MM.1S (cell line): ENCODE data around the gene HPDL.

ENCODE experiments used
- DNase-seq: peaks from one replicate; pipeline ENCODE4 v3.0.0-alpha.2; 2015
- H2AFZ ChIP-seq: fragments of 300-600 bp; sonication (generic); 2 replicates; pipeline ENCODE4 v1.6.0; 2016; ENCODE audit warnings: antibody characterized with exemption, low read length
- H3F3A ChIP-seq: fragments of 300-600 bp; sonication (generic); 2 replicates; pipeline ENCODE4 v1.6.1; 2016; ENCODE audit warnings: mild to moderate bottlenecking, antibody characterized with exemption, low read length, moderate library complexity, mixed read lengths; ENCODE audit not compliant: insufficient read depth
- H3K27ac ChIP-seq: fragments of 300-600 bp; sonication (generic); 2 replicates; pipeline ENCODE4 v1.5.1; 2016; ENCODE audit warnings: mild to moderate bottlenecking, low read length
- H3K27me3 ChIP-seq: fragments of 300-600 bp; sonication (generic); replicated peaks from 2 replicates; pipeline ENCODE4 v1.6.0; 2016; ENCODE audit warnings: low read length; ENCODE audit not compliant: insufficient read depth
- H3K36me3 ChIP-seq: fragments of 300-600 bp; sonication (generic); replicated peaks from 2 replicates; pipeline ENCODE4 v1.6.1; 2016; ENCODE audit warnings: mild to moderate bottlenecking, low read length, mixed read lengths; ENCODE audit not compliant: insufficient read depth
- H3K4me1 ChIP-seq: fragments of 300-600 bp; sonication (generic); 2 replicates; pipeline ENCODE4 v1.6.1; 2016; ENCODE audit warnings: low read length, mixed read lengths
- H3K4me2 ChIP-seq: fragments of 300-600 bp; sonication (generic); 2 replicates; pipeline ENCODE4 v1.6.0; 2016; ENCODE audit warnings: low read depth, low read length
- H3K4me3 ChIP-seq: fragments of 300-600 bp; sonication (generic); 2 replicates; pipeline ENCODE4 v1.5.1; 2016; ENCODE audit warnings: low read length, mixed read lengths
- H3K79me2 ChIP-seq: fragments of 300-600 bp; sonication (generic); 2 replicates; pipeline ENCODE4 v1.6.1; 2016; ENCODE audit warnings: mixed run types, low read length, mixed read lengths
- H3K9ac ChIP-seq: fragments of 300-600 bp; sonication (generic); 2 replicates; pipeline ENCODE4 v1.6.1; 2016; ENCODE audit warnings: low read length, mixed read lengths
- H3K9me2 ChIP-seq: fragments of 300-600 bp; sonication (generic); replicated peaks from 2 replicates; pipeline ENCODE4 v1.6.1; 2016; ENCODE audit warnings: mild to moderate bottlenecking, low read length, mixed read lengths; ENCODE audit not compliant: insufficient read depth
- H3K9me3 ChIP-seq: fragments of 300-600 bp; sonication (generic); replicated peaks from 2 replicates; pipeline ENCODE4 v1.6.1; 2016; ENCODE audit warnings: mild to moderate bottlenecking, low read length, mixed read lengths; ENCODE audit not compliant: insufficient read depth
- H4K20me1 ChIP-seq: fragments of 300-600 bp; sonication (generic); 2 replicates; pipeline ENCODE4 v1.6.1; 2016; ENCODE audit warnings: mild to moderate bottlenecking, low read length, moderate library complexity, mixed read lengths; ENCODE audit not compliant: insufficient read depth
- EZH2 ChIP-seq: fragments of 300-600 bp; sonication (generic); optimal IDR thresholded peaks from 2 replicates; pipeline ENCODE3; 2017; ENCODE audit warnings: low read depth, mild to moderate bottlenecking, antibody characterized with exemption, low read length, mixed read lengths
- EZH2phosphoT487 ChIP-seq: fragments of 300-600 bp; sonication (generic); IDR thresholded peaks from 2 replicates; pipeline ENCODE4 v1.6.1; 2018; ENCODE audit warnings: antibody characterized with exemption, low read length
- TF ChIP-seq, protein P1 (sequence below): fragments of 300-600 bp; sonication (generic); IDR thresholded peaks from 2 replicates; pipeline ENCODE4 v1.5.1; 2016; ENCODE audit warnings: antibody characterized with exemption, low read length, mixed read lengths

HPDL gene

DNA sequence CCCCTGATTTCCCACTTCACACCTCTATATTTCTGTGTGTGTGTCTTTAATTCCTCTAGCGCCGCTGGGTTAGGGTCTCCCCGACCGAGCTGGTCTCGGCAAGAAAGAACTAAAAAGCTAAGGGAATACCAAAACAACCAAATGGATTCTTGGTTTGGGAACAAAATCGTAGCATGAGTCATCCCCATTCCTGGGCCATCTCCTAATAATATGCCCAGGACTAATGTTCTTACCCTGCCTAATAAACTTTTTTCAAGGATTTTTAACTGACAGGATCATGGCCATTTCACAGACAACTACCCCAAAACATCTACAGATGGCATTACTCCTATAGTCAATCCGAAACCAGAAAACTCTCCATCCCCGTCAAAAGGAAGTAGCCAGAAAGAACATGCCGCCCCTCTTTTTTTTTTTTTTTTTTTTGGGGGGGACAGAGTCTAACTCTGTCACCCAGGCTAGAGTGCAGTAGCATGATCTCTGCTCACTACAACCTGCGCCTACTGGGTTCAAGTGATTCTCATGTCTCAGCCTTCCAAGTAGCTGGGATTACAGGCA, 4.1 kb upstream of the HPDL start:
- no peaks in the 10 kb centered on the region for H3K27me3 ChIP-seq
- peaks cover 9% of the 10 kb centered on the region for H3K4me1 ChIP-seq
- no peak overlapping the region for H2AFZ ChIP-seq
- no peak overlapping the region for H3K4me2 ChIP-seq
- H3K36me3 ChIP-seq = no peaks in the 10 kb centered on the region
- no peak overlapping the region for H3K9ac ChIP-seq
- H3K9me3 ChIP-seq = no peaks in the 10 kb centered on the region
- H3K27ac ChIP-seq = no peak overlapping the region
- DNase-seq = no peak
- H3K79me2 ChIP-seq = no peaks in the 10 kb centered on the region; the same call in 1 of the 2 replicates
- TF ChIP-seq EZH2phosphoT487 = no peak
- TF ChIP-seq, protein P1, sequence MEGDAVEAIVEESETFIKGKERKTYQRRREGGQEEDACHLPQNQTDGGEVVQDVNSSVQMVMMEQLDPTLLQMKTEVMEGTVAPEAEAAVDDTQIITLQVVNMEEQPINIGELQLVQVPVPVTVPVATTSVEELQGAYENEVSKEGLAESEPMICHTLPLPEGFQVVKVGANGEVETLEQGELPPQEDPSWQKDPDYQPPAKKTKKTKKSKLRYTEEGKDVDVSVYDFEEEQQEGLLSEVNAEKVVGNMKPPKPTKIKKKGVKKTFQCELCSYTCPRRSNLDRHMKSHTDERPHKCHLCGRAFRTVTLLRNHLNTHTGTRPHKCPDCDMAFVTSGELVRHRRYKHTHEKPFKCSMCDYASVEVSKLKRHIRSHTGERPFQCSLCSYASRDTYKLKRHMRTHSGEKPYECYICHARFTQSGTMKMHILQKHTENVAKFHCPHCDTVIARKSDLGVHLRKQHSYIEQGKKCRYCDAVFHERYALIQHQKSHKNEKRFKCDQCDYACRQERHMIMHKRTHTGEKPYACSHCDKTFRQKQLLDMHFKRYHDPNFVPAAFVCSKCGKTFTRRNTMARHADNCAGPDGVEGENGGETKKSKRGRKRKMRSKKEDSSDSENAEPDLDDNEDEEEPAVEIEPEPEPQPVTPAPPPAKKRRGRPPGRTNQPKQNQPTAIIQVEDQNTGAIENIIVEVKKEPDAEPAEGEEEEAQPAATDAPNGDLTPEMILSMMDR = no peak
- TF ChIP-seq EZH2 = no peak
- no peak overlapping the region for H3K4me3 ChIP-seq
- no peaks in the 10 kb centered on the region for H3F3A ChIP-seq
- H4K20me1 ChIP-seq = no peaks in the 10 kb centered on the region
- no peaks in the 10 kb centered on the region for H3K9me2 ChIP-seq

DNA sequence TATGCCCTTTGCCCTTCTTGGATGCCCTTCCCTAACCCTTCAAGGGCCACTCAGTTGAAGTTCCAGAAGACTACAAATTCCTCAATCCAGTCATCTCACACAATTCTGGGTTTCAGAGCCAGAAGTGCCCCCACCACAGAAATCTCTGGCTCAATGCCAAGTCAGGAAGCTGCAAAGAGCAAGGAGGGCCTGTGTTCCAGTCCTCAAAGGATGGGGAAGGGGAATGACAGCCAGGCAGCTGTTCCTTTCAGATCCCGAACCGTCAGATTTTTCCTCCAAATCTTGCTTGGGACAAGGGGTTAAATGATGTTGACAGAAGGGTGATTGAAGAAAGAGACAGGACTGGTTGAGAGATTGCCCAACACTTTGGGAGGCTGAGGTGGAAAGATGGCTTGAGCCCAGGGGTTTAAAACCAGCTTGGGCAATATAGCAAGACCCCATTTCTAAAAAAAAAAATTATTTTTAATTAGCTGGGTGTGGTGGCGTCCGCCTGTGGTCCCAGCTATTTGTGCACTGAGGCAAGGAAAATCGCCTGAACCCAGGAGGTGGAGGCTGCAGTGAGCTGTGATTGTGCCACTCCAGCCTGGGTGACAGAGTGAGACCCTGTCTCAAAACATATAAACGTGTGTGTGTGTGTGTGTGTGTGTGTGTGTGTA, 716 bp upstream of the HPDL start:
- Histone ChIP-seq H3K4me3 (peak overlapping the region; percentile 69), H2AFZ (peak overlapping the region; percentile 97)
- DNase-seq = no peak

DNA sequence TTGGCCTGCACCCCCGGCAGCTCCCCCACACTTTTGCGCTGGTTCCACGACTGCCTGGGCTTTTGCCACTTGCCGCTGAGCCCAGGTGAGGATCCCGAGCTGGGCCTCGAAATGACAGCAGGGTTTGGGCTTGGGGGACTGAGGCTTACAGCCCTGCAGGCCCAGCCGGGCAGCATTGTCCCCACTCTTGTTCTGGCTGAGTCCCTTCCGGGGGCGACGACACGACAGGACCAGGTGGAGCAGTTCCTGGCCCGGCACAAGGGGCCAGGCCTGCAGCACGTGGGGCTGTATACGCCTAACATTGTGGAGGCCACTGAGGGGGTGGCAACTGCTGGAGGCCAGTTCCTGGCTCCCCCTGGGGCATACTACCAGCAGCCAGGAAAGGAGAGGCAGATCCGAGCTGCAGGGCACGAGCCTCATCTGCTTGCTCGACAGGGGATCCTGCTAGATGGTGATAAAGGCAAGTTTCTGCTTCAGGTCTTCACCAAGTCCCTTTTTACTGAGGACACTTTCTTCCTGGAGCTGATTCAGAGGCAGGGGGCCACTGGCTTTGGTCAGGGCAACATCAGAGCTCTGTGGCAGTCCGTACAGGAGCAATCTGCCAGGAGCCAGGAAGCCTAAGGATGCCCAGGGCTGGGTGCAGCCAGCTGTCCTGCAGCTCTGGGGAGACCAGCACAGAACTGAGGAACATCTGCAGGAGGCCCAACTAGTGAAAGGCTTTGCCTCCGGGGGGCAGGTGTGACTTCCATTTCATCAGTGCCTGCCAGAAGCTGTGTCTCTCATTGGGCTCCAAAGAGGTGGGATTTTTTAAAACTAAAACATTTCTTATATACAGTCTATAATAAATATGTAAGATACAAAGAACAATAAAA, 1.2 kb downstream of the HPDL start:
- H3K36me3 ChIP-seq = no peaks in the 10 kb centered on the region
- H3K4me1 ChIP-seq = peaks cover 13% of the 10 kb centered on the region
- TF ChIP-seq EZH2 = no peak
- TF ChIP-seq, protein P1 = no peak
- TF ChIP-seq EZH2phosphoT487 = no peak
- no peaks in the 10 kb centered on the region for H3K27me3 ChIP-seq
- no peaks in the 10 kb centered on the region for H3F3A ChIP-seq
- no peak overlapping the region for H3K27ac ChIP-seq
- peak overlapping the region; percentile 69; the same call in 1 of the 2 replicates for H3K4me3 ChIP-seq
- peak overlapping the region; percentile 70; the same call in 1 of the 2 replicates for H3K9ac ChIP-seq
- H3K9me2 ChIP-seq = no peaks in the 10 kb centered on the region
- 0 out of 2 replicates have a peak overlapping the region, but pooled peaks have one; percentile 97 for H2AFZ ChIP-seq
- H3K9me3 ChIP-seq = no peaks in the 10 kb centered on the region
- no peaks in the 10 kb centered on the region for H4K20me1 ChIP-seq
- DNase-seq = no peak
- peak overlapping the region; percentile 100 for H3K4me2 ChIP-seq
- no peaks in the 10 kb centered on the region; the same call in 1 of the 2 replicates for H3K79me2 ChIP-seq

More for the DNA sequence above, 716 bp upstream of the HPDL start:
- Histone ChIP-seq H3F3A (no peaks in the 10 kb centered on the region), H3K36me3 (no peaks in the 10 kb centered on the region), H3K27me3 (no peaks in the 10 kb centered on the region), H3K4me2 (peak overlapping the region; percentile 100; the same call in 1 of the 2 replicates), H3K79me2 (no peaks in the 10 kb centered on the region; the same call in 1 of the 2 replicates), H3K9ac (no peak overlapping the region; the same call in 1 of the 2 replicates), H3K4me1 (peaks cover 16% of the 10 kb centered on the region), H3K9me3 (no peaks in the 10 kb centered on the region), H3K27ac (no peak overlapping the region), H3K9me2 (no peaks in the 10 kb centered on the region), H4K20me1 (no peaks in the 10 kb centered on the region)
- TF ChIP-seq EZH2 (no peak), EZH2phosphoT487 (no peak)
- TF ChIP-seq, protein P1 = no peak
